ENCODE data around the gene CPNE7.
A peak's percentile ranks its signal among the peaks of the same experiment; 100 is the strongest.

Gene CPNE7

DNA sequence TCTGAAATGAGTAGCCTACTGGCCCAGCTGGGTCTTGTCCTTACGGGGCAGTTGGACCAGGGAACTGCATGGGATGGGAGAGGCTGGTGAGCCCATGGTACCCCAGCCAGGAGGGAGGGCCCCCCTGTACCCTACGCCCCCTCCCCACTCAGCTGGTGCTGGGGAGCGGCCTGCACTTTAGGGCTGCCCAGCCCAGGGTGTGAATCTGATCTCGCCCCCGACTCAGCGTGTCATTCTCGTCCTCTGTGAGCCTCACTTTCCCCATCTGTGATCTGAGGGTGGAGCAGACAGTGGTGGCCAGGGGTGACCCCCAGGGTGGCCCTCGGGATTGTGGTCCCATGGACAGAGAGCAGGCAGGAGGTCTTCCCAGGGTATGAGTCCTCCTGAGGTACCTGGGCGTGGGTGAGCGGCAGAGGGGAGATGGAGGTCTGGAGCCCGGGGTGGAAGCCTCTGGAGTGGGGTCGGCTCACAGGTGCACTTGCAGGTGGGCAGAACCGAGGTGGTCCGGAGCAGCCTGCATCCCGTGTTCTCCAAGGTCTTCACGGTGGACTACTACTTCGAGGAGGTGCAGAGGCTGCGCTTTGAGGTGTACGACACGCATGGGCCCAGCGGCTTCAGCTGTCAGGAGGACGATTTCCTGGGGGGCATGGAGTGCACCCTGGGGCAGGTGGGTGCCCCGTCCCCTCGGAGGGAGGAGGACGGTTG is 1.6 kb downstream of the CPNE7 start:
- DNase-seq (ENCODE audit: low read depth in 2 of 2): no peak

DNA sequence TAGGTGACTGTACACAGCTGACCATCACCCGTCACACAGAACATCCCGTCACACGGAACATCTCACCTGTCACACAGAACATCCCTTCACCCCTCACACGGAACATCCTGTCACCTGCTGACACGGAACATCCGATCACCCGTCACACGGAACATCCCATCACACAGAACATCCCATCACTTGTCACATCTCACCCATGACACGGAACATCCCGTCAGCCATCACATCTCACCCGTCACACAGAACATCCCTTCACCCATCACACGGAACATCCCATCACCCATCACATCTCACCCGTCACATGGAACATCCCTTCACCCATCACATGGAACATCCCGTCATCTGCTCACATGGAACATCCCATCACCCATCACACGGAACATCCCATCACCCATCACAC is 3.8 kb downstream of the CPNE7 start:
- no peak overlapping the region for H3K4me3 ChIP-seq (replicated peaks in 1 of 2; ENCODE audit: low read depth in 2 of 2, low read length in 2 of 2)
- TF ChIP-seq, protein P1, sequence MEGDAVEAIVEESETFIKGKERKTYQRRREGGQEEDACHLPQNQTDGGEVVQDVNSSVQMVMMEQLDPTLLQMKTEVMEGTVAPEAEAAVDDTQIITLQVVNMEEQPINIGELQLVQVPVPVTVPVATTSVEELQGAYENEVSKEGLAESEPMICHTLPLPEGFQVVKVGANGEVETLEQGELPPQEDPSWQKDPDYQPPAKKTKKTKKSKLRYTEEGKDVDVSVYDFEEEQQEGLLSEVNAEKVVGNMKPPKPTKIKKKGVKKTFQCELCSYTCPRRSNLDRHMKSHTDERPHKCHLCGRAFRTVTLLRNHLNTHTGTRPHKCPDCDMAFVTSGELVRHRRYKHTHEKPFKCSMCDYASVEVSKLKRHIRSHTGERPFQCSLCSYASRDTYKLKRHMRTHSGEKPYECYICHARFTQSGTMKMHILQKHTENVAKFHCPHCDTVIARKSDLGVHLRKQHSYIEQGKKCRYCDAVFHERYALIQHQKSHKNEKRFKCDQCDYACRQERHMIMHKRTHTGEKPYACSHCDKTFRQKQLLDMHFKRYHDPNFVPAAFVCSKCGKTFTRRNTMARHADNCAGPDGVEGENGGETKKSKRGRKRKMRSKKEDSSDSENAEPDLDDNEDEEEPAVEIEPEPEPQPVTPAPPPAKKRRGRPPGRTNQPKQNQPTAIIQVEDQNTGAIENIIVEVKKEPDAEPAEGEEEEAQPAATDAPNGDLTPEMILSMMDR (IDR thresholded peaks at IDR 0.05; ENCODE audit: low read depth, low read length): no peak
- no peak for DNase-seq (ENCODE audit: low read depth in 2 of 2)

More for the DNA sequence above, 1.6 kb downstream of the CPNE7 start:
- TF ChIP-seq, protein P1 (IDR thresholded peaks at IDR 0.05; ENCODE audit: low read depth, low read length): no peak
- peak overlapping the region in 1 of 2 donors; percentile 58 for H3K4me3 ChIP-seq (replicated peaks in 1 of 2; ENCODE audit: low read depth in 2 of 2, low read length in 2 of 2)

DNA sequence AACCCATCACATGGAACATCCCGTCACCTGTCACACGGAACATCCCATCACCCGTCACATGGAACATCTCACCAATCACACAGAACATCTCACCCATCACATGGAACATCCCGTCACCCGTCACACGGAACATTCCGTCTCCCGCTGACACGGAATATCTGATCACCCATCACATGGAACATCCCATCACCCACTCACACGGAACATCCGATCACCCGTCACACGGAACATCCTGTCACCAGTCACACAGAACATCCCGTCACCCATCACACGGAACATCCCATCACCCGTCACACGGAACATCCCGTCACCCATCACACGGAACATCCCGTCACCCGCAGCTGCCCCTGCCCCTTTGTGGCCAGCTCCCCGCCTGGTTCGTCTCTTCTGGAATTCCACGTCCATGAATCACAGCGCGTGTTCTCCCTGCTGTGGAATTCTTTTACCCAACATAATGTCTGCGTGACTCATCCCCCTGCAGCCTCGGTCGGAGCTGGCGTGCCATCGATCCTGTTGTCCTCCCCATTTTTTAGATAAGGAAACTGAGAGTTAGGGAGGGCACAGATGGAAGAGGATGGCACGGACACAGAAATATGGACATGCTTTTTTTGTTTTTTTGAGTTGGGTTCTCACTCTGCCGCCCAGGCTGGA is 5.6 kb downstream of the CPNE7 start:
- peak; percentile 96 to 99 for DNase-seq (ENCODE audit: low read depth in 2 of 2)
- TF ChIP-seq, protein P1 (IDR thresholded peaks at IDR 0.05; ENCODE audit: low read depth, low read length): no peak
- H3K4me3 ChIP-seq (replicated peaks in 1 of 2; ENCODE audit: low read depth in 2 of 2, low read length in 2 of 2): no peak overlapping the region

DNA sequence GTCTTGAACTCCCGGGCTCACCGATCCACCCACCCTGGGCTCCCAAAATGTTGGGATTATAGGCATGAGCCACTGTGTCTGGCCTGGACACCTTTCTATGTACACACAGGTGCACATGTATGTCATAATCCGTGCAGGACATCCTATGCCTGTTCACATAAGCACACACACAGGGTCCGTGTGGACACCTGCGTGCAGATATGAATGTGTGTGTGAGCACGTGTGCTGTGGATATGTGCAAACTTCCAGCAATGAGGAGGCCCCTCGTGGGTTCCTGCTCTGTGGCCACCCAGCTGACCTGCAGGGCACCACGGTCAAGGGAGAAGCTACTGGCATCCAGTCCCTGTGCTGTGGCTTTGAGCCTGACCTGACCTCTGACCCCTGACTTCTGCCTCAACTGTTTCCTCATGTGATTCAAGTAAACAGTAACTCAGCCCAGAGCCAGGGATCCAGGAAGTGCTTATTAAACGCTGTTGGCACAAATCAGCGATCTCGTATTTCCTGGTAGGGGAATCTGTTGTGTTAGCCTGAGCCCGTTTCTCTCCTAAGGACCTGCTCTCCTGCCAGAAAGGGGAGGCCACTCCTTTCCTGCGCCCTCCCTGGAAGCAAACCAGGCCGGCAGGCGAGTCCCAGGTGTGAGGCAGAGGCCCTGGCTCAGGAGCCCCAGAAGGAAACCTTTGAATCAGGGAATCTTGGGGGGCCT is 6.5 kb downstream of the CPNE7 start:
- no peak overlapping the region for H3K4me3 ChIP-seq (replicated peaks in 1 of 2; ENCODE audit: low read depth in 2 of 2, low read length in 2 of 2)
- TF ChIP-seq, protein P1 (IDR thresholded peaks at IDR 0.05; ENCODE audit: low read depth, low read length): no peak
- DNase-seq (ENCODE audit: low read depth in 2 of 2): peak; percentile 82 to 92

DNA sequence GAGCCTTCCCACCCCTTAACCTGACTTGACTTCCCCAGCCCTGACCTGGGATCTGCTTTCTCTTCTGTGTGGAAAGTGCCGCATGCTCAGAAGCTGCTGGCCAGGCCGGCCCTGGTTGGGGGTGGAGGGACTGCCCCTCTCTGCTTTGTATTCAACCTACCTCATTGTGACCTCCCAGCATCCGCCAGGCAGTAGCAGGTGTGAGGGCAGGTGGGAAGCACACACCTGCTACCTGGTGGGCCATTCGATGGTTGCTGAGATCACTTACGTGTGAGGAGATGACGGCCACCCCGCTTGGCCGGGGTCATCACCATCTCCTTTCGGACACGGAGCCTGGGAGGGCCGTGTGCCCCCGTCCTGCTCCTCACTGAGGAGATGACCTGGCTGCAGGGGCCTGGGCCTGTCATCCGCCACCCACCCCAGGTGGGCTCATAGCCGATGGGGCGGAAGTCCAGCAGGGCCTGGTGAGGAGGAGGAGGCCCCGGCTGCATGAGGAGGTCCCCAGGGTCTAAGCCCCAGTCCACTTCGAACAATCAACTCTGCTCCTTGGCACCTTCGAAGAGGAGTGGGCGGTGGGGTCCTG is 7.1 kb downstream of the CPNE7 start:
- no peak overlapping the region for H3K4me3 ChIP-seq (replicated peaks in 1 of 2; ENCODE audit: low read depth in 2 of 2, low read length in 2 of 2)
- no peak for DNase-seq (ENCODE audit: low read depth in 2 of 2)
- TF ChIP-seq, protein P1 (IDR thresholded peaks at IDR 0.05; ENCODE audit: low read depth, low read length): no peak

DNA sequence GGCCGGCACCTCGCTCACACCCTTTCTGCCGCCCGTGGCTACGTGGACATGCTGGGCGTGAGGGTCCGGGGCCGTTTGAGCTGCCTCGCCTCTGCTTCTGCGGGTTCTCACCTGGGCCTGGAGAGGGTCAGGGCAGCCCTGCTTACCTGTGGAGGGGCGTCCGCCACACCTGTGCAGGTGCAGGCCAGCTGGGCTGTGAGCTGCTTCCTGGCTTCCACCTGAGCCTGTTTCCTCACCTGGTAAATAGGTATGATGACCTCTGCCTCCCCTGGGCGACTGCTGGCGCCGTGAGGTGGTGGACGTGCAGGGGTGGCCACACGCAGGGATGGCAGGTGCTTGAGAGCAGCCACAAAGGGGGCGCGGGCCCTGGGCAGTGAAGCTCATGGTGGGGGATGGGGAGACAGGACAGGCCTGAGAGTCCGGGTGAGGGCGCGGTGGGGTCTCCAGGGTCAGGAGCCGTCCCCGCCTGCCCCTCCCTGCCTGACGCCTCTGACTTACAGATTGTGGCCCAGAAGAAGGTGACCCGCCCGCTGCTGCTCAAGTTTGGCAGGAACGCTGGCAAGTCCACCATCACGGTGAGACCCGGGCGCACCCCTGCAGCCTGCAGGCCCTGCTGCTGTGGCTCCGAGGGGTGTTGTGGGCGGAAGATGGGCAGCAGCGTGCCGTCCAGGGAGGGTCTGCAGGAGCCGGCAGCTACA is 7.8 kb downstream of the CPNE7 start:
- no peak for DNase-seq (ENCODE audit: low read depth in 2 of 2)
- no peak overlapping the region for H3K4me3 ChIP-seq (replicated peaks in 1 of 2; ENCODE audit: low read depth in 2 of 2, low read length in 2 of 2)
- TF ChIP-seq, protein P1 (IDR thresholded peaks at IDR 0.05; ENCODE audit: low read depth, low read length): no peak
